Activated T-helper 1 cell treated with anti-CD3 and anti-CD28 coated beads, Interleukin-12 subunit alpha, Interleukin-12 subunit beta, Interleukin-2, Interleukin-4 antibody, amounts not matched to agents 30 ng/mL and 10 ng/mL and 1 ng/mL, durations not matched to agents 14 hours and 24 hours and 36 hours (primary cell): Measurements from ENCODE around the gene ANP32E. TPM values are rescaled to one million over a fixed set of nuclear protein-coding genes. Genes with fewer than 3 reads are reported as not detected.
"Not testable (repeated sequence)": the region's sequence is repeated elsewhere in the genome, so short reads cannot be mapped to it uniquely, and the experiment has no call there.

Experiments used
- DNase-seq: peaks from one replicate; pipeline ENCODE4 v3.0.0; 2021; ENCODE audit warnings: low spot score
- H3K27ac Mint-ChIP-seq: one replicate; pipeline ENCODE4 v1.8.0; 2021; ENCODE audit warnings: mild to moderate bottlenecking, mixed read lengths
- H3K27me3 Mint-ChIP-seq: one replicate; pipeline ENCODE4 v1.8.0; 2022; ENCODE audit warnings: mild to moderate bottlenecking, moderate library complexity, mixed read lengths; ENCODE audit not compliant: insufficient read depth
- H3K36me3 Mint-ChIP-seq: one replicate; pipeline ENCODE4 v1.8.0; 2021; ENCODE audit warnings: low read depth, mixed read lengths
- H3K4me1 Mint-ChIP-seq: one replicate; pipeline ENCODE4 v1.8.0; 2021; ENCODE audit warnings: low read depth, mixed read lengths
- H3K4me3 Mint-ChIP-seq: one replicate; pipeline ENCODE4 v1.8.0; 2021; ENCODE audit warnings: mild to moderate bottlenecking, moderate library complexity, mixed read lengths
- H3K9me3 Mint-ChIP-seq: one replicate; pipeline ENCODE4 v1.8.0; 2021; ENCODE audit warnings: mixed read lengths
- intact Hi-C: fragments of 100-400 bp; cut with micrococcal nuclease; formaldehyde crosslinking; loops from one replicate; pipeline ENCODE4 v1.15.1; 2024
- total RNA-seq: library from RNA; stranded (reverse); gene quantifications from 2 replicates; pipeline ENCODE4 v1.2.3, GENCODE V29; 2022

Gene ANP32E
- total RNA-seq, 1 donor from 2014 or later: 196 TPM

DNA sequence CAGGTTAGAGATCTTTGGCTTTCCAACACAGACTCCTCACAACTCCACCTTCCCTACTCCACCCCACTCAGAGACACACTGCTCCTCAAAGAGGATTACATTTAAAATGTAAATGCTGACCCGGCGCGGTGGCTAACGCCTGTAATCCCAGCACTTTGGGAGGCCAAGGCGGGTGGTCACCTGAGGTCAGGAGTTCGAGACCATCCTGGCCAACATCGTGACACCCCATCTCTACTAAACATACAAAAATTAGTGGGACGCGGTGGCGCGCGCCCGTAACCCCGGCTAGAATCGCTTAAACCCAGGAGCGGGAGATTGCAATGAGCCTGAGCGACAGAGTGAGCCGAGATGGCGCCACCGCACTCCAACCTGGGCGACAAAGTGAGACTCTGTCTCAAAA is 1.8 kb upstream of the ANP32E start:
- Mint-ChIP-seq H3K4me1 (peaks cover 18% of the 10 kb centered on the region), H3K36me3 (peaks cover 3% of the 10 kb centered on the region), H3K27me3 (peaks cover 3% of the 10 kb centered on the region), H3K9me3 (no peaks in the 10 kb centered on the region), H3K4me3 (peak overlapping the region; percentile 23), H3K27ac (peak overlapping the region; percentile 56)
- intact Hi-C loops: no loop called here
- no peak for DNase-seq

DNA sequence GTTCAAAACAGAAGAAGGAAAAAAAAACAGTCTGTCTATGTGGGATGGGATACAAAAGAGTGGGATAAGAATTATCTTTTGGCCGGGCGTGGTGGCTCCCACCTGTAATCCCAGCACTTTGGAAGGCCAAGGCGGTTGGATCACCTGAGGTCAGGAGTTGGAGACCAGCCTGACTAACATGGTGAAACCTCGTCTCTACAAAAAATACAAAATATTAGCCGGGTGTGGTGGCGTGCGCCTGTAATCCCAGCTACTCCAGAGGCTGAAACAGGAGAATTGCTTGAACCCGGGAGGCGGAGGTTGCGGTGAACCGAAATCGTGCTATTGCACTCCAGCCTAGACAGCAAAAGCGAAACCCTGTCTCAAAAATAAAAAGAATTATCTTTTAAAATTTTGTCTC is 1.3 kb upstream of the ANP32E start:
- H3K9me3 Mint-ChIP-seq, DNase-seq, H3K4me3 Mint-ChIP-seq, intact Hi-C loops, H3K36me3 Mint-ChIP-seq, H3K27me3 Mint-ChIP-seq, H3K27ac Mint-ChIP-seq: not testable (repeated sequence)
- H3K4me1 Mint-ChIP-seq: peaks cover 19% of the 10 kb centered on the region

DNA sequence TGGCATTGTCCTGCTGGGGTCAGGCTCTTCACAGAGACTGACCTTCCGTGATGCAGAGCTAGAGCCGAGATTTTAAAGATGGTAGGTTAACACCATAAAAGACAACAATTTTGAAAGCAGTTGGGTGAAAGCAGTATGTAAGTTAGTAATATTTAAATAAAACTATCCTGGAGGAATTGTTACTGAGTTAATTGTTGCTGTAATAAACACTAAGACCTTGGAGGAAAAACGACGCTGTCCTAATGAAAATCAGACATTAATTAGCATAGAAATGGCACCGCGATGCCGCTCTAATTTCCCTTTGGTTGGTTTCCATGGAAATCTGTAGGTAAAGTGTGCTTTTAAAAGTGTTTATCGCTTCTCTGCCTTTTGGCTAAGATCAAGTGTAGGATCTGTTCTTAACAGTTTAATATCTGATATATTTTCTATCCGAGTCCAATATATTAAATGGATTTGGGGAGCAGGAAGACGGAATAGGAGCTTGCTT is 745 bp upstream of the ANP32E start:
- Mint-ChIP-seq H3K9me3 (no peaks in the 10 kb centered on the region), H3K27ac (no peak overlapping the region), H3K4me1 (peaks cover 19% of the 10 kb centered on the region), H3K27me3 (peaks cover 3% of the 10 kb centered on the region), H3K4me3 (no peak overlapping the region), H3K36me3 (peaks cover 3% of the 10 kb centered on the region)
- intact Hi-C loops: loop anchor here (1.0 kb wide), 12 partner anchors 19 to 690 kb away; partner anchors contain the start of genes APH1A, CIART, MRPS21 and PRPF3
- DNase-seq: no peak

DNA sequence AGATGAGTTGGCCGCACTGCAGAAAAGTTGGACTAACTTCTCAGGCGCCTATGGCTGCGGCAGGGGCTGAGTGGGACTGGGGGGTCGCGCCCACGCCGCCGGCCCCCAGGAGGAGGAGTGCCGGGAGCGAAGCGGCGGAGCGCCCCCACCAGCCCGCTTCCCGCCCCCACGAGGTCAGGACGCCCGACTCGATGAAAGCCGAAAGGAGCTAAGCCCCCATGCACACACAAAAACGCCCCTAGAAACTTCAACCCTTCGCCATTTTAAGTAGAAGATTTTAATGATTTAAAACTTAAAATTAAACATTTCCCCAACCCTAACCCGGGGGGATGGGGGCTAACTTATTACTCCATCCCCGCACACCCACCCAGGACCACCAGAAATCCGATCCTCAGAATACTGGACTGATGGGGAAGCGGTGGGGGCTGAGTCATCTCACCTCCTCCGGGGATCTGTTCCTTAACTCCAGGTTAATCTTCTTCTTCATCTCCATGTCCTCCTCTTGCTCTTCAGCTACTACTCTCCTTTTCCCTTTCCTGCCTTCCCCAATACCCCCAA is 539 bp downstream of the ANP32E start:
- H3K4me1 Mint-ChIP-seq: peaks cover 19% of the 10 kb centered on the region
- no peak overlapping the region for H3K27ac Mint-ChIP-seq
- H3K4me3 Mint-ChIP-seq: no peak overlapping the region
- no peaks in the 10 kb centered on the region for H3K9me3 Mint-ChIP-seq
- peaks cover 8% of the 10 kb centered on the region for H3K36me3 Mint-ChIP-seq
- DNase-seq: no peak
- intact Hi-C loops: loop anchor here (2.0 kb wide), 2 partner anchors 327 to 393 kb away; partner anchors contain the start of gene ENSA
- no peaks in the 10 kb centered on the region for H3K27me3 Mint-ChIP-seq

DNA sequence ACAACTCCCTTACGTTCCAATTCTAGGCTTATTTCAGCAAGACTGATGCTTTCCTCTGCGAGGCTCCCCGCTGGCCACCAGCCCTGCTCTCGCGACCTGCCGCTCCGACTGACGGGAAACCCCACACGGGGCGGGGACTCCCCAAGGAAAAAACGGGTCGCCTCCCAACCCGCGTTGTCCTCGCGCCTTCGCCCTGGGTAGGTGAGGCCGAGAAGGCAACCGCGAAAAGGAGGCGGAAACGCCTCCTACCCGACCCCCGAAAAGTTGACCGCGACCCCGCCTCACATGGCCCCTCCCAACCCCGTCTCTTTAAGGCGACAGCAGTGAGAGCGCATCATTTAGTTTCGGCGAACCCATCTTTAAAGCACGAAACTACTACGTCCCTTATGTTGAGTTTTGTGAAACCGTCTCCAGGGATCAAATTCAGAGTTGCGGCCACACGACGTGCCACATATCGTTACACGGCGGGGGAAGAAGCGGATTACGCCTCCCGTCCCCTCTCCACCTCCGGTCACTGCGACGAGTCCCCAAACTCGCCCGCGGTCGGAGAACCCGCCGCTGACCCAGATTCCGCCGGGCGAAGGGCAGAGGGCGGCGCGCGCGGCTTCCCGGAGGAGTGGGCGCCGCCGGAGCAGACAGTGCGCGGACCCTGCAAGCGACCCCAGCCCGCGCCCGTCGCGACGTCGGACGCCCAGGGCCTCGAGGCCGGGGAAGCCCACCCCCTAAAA is 1.2 kb downstream of the ANP32E start:
- DNase-seq: peak; percentile 93
- Mint-ChIP-seq H3K36me3 (peaks cover 10% of the 10 kb centered on the region), H3K4me1 (peaks cover 19% of the 10 kb centered on the region), H3K9me3 (no peaks in the 10 kb centered on the region), H3K27me3 (no peaks in the 10 kb centered on the region), H3K4me3 (no peak overlapping the region), H3K27ac (peak overlapping the region; percentile 99)
- intact Hi-C loops: loop anchor here (1.0 to 2.0 kb wide), 3 partner anchors 328 to 394 kb away; partner anchors contain the start of gene ENSA

DNA sequence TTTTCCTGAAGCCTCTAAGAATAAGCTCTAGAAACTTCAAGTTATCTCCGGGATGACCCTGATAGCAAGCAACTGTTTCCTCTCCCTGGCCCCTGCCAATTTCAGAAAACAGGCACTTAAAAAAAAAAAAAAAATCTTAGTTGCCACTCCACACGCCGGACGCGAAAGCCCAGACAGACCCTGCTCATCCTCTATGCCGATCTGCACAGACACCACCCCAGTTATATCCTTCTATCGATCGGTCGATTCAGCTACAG is 1.7 kb downstream of the ANP32E start:
- Mint-ChIP-seq H3K36me3 (peaks cover 10% of the 10 kb centered on the region), H3K4me1 (peaks cover 19% of the 10 kb centered on the region), H3K4me3 (no peak overlapping the region), H3K27me3 (no peaks in the 10 kb centered on the region), H3K9me3 (no peaks in the 10 kb centered on the region), H3K27ac (peak overlapping the region; percentile 99)
- DNase-seq: no peak
- intact Hi-C loops: loop anchor here (1.0 to 2.0 kb wide), 3 partner anchors 329 to 395 kb away; partner anchors contain the start of gene ENSA

DNA sequence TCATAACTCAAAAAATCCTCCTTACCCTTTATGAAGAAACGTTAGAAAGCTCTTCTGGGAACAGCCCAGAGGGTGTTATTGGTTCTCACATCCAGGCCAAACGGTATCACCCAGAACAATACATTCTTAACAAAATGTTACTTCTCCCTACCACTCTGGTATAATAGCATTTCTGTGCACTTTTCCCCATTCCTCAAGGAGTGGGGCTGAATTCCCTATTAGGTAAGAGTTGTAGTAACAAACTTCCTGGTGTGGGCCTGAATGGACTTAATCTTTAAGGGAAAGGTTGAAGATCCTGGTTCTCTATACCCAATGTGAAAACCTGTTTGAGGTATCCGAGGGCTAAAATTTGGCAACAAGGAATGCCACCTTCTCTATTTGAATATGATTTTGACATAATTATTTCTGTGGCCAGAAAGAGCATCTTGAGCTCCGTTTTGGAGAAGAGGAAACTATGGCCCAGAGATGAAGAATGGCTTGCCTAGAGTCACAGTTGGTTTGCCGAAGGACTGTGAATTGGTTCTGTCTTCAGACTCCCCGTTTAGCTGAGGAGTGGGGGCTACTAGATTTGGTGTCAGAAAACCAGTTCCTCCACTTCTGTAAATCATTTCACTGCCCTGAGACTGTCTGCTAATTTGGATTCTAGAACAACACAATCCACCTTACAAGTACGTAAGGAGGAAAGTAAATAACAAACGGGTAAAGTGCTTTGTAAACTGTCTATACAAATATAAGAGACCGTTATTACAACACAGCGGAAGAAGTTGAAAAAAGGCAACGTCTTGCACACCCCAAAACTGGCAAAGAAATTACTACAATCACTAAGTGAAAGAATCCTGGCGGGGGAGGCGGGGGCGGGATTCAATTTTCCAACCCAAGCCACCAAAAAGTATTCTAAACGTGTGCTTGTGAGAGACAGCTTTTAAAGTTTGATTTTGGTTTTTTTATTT is 2.3 kb downstream of the ANP32E start:
- Mint-ChIP-seq H3K27me3 (no peaks in the 10 kb centered on the region), H3K36me3 (peaks cover 15% of the 10 kb centered on the region), H3K4me3 (no peak overlapping the region), H3K9me3 (no peaks in the 10 kb centered on the region), H3K27ac (peak overlapping the region; percentile 99), H3K4me1 (peaks cover 19% of the 10 kb centered on the region)
- DNase-seq: no peak
- intact Hi-C loops: loop anchor here (1.0 to 2.0 kb wide), 3 partner anchors 329 to 395 kb away; partner anchors contain the start of gene ENSA

DNA sequence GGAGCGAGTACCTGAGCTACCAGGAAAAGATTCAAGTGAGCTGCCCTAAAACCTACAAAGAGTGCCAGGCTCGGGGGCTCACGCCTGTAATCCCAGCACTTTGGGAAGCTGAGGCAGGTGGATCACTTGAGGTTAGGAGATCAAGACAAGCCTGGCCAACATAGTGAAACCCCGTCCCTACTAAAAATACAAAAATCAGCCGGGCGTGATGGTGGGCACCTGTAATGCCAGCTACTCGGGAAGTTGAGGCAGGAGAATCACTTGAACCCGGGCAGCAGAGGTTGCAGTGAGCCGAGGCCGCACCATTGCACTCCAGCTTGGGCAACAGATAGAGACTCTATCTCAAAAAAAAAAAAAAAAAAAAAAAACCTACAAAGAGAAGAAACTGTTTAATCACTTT is 3.0 kb downstream of the ANP32E start:
- Mint-ChIP-seq H3K27ac (peak overlapping the region; percentile 99), H3K4me1 (peaks cover 19% of the 10 kb centered on the region), H3K36me3 (peaks cover 19% of the 10 kb centered on the region)
- H3K27me3 Mint-ChIP-seq, intact Hi-C loops, H3K4me3 Mint-ChIP-seq, DNase-seq, H3K9me3 Mint-ChIP-seq: not testable (repeated sequence)

DNA sequence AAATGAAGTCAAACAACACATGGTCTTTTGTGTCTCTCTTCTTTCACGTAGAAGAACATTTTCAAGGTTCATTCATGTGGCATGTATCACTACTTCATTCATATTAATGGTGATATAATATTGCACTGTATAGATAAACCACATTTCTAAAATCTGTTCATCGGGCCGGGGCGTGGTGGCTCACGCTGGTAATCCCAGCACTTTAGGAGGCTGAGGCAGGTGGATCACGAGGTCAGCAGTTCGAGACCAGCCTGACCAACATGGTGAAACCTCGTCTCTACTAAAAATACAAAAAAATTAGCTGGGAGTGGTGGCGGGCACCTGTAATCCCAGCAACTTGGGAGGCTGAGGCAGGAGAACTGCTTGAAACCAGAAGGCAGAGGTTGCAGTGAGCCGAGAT is 7.7 kb downstream of the ANP32E start:
- intact Hi-C loops, H3K27ac Mint-ChIP-seq, H3K9me3 Mint-ChIP-seq, H3K4me3 Mint-ChIP-seq, H3K27me3 Mint-ChIP-seq, DNase-seq: not testable (repeated sequence)
- H3K4me1 Mint-ChIP-seq: peaks cover 18% of the 10 kb centered on the region
- H3K36me3 Mint-ChIP-seq: peaks cover 48% of the 10 kb centered on the region

DNA sequence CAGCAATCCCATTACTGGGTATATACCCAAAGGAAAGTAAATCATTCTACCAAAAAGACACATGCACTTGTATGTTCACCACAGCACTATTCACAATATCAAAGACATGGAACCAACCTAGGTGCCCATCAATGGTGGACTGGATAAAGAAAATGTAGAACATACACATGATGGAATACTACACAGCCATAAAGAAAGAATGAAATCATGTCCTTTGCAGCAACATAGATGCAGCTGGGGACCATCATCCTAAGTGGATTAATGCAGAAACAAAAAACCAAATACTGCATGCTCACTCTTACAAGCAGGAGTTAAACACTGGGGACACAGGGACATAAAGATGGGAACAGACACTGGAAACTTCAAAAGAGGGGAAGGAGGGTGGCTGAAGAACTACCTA is 8.7 kb downstream of the ANP32E start:
- intact Hi-C loops: no loop called here
- H3K36me3 Mint-ChIP-seq: peaks cover 51% of the 10 kb centered on the region
- DNase-seq: no peak
- H3K27ac Mint-ChIP-seq: peak overlapping the region; percentile 61
- no peaks in the 10 kb centered on the region for H3K27me3 Mint-ChIP-seq
- no peak overlapping the region for H3K4me3 Mint-ChIP-seq
- H3K4me1 Mint-ChIP-seq: peaks cover 12% of the 10 kb centered on the region
- no peaks in the 10 kb centered on the region for H3K9me3 Mint-ChIP-seq

DNA sequence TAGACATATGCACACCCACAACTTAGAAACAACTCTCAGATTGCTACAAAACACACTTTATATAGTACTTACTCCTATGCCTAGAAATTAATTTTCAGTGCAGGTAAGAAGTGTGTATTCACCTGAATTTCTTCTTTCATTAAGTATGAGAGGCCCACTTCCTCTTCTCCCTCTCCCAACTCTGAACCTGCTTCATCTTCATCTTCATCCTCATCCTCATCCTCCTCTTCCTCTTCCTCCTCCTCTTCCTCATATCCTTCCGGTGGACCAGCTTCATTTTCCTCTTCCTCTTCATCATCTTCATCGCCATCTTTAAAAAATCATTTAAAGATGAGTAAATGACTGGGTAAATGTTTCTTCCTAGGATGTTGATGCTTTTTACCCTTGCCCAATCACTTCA is 9.4 kb downstream of the ANP32E start:
- no peak for DNase-seq
- Mint-ChIP-seq H3K4me3 (no peak overlapping the region), H3K27ac (peak overlapping the region; percentile 42), H3K4me1 (peaks cover 12% of the 10 kb centered on the region), H3K27me3 (no peaks in the 10 kb centered on the region), H3K36me3 (peaks cover 53% of the 10 kb centered on the region), H3K9me3 (no peaks in the 10 kb centered on the region)
- intact Hi-C loops: no loop called here

DNA sequence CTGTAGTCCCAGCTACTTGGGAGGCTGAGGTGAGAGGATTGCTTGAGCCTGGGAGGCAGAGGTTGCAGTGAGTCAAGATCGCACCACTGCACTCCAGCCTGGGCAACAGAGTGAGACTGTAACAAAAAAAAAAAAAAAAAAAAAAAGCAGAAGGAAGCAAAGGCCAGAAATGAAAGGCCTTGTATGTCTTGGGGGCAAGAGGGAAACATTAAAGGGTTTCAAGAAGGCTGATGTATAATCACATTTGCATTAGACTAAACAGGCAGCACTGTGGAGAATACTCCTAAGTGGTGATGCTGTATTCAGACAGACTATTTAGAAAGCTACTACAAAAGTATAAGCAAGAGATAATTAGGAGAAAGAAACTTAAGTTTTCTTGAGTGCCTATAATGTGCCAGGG is 10.4 kb downstream of the ANP32E start:
- H3K27ac Mint-ChIP-seq: no peak overlapping the region
- intact Hi-C loops: no loop called here
- H3K27me3 Mint-ChIP-seq: no peaks in the 10 kb centered on the region
- H3K4me1 Mint-ChIP-seq: peaks cover 12% of the 10 kb centered on the region
- H3K36me3 Mint-ChIP-seq: peaks cover 50% of the 10 kb centered on the region
- H3K4me3 Mint-ChIP-seq: no peak overlapping the region
- no peak for DNase-seq
- H3K9me3 Mint-ChIP-seq: no peaks in the 10 kb centered on the region

DNA sequence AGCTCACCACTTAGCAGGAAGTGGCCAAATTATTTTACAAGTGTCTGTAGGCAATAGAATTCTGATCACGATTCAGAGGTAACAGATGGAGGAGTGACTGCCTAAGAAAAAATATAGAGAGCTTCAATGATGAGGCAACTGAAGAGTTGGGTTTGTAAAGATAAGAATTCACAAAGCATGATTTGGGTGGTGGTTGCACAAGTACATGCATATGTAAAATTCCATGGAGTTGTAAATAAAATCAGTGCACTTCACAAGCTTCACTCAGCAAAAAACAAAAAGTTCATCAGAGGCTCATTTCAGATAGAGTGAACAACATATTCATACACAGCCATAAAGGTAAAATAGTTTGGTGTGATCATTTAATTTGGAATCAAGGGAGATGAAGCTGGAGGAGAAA is 10.9 kb downstream of the ANP32E start:
- H3K9me3 Mint-ChIP-seq: no peaks in the 10 kb centered on the region
- peak overlapping the region; percentile 9 for H3K27ac Mint-ChIP-seq
- intact Hi-C loops: no loop called here
- no peak overlapping the region for H3K4me3 Mint-ChIP-seq
- peaks cover 49% of the 10 kb centered on the region for H3K36me3 Mint-ChIP-seq
- peaks cover 12% of the 10 kb centered on the region for H3K4me1 Mint-ChIP-seq
- no peak for DNase-seq
- H3K27me3 Mint-ChIP-seq: no peaks in the 10 kb centered on the region
